H1 (cell line): ENCODE results near the gene METRN. TPM values are rescaled to one million over a fixed set of nuclear protein-coding genes. Genes with fewer than 3 reads are reported as not detected.

Experiments
- EP300 ChIP-seq, 2 experiments: IDR thresholded peaks; 1 replicate in 1 of 2; 2 replicates in 1 of 2; pipeline ENCODE4 v1.6.1; 2011 to 2012; ENCODE audit warnings: low read depth in 2 of 2, low read length in 2 of 2, mild to moderate bottlenecking in 2 of 2, borderline replicate concordance in 1 of 2, inconsistent platforms in 1 of 2, moderate library complexity in 1 of 2
- SUZ12 ChIP-seq: fragments of 200-600 bp; sonication (generic); IDR thresholded peaks from 2 replicates; pipeline ENCODE4 v1.6.1; 2012; ENCODE audit warnings: mild to moderate bottlenecking, inconsistent platforms, low read length, moderate library complexity, mixed read lengths
- polyA plus RNA-seq, 7 experiments: library from polyadenylated mRNA; depleted of rRNA in 3 of 7; stranded (reverse) in 5 of 7; unstranded in 2 of 7; fragments of >200 nt in 5 of 7; fragments of 200-250 nt in 2 of 7; gene quantifications; 1 replicate in 5 of 7; 2 replicates in 1 of 7; 4 replicates in 1 of 7; pipeline versions ENCODE4 v1.2.1 to v1.2.3, GENCODE V29; 2011 to 2013; ENCODE audit warnings: missing spikeins in 2 of 7, mixed read lengths in 2 of 7
- total RNA-seq: library from RNA; stranded (reverse); fragmentation: NEBNext Ultra II Directional; extraction: Animal tissue kit (Norgen Biotek cat#: 25700); gene quantifications from 2 replicates; pipeline ENCODE4 v1.2.1, GENCODE V29; 2021
- TF ChIP-seq, protein P1 (sequence below): IDR thresholded peaks from 2 replicates; pipeline ENCODE4 v1.6.1; 2012; ENCODE audit warnings: low read length, inconsistent platforms

The METRN gene
- total and polyA plus RNA-seq, 2 of the 8 experiments (the other 6 are each of a cell fraction or from before 2014, with no cell fraction given), result 18.7 to 25.8 TPM

DNA sequence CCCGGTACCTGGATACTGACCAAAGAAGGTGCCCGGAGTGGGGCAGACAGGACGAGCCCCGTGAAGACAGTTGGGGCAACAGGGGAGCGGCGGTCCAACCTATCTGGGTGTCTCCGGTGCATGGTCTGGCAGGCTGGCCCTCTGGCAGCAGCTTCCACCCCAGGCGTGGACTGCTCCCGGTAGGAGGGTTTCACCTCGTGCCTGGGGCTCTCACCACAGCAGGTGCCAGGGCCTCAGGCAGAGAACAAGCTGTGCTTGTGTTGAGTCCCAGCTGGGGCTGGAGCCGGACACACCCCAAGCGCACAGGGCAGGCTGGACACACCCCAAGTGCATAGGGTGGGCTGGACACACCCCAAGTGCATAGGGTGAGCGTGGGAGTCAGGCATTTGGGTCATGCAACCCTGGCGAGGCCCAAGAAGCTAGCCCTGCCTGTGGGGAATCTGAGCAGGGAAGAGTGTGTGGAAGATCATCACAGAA is 7.8 kb upstream of the METRN start (continued):
- TF ChIP-seq EP300 (IDR thresholded peaks at IDR 0.05; ENCODE audit: borderline replicate concordance in 1 of 2, low read depth in 2 of 2, low read length in 2 of 2), result no peak
- no peak for TF ChIP-seq SUZ12
- TF ChIP-seq, protein P1, sequence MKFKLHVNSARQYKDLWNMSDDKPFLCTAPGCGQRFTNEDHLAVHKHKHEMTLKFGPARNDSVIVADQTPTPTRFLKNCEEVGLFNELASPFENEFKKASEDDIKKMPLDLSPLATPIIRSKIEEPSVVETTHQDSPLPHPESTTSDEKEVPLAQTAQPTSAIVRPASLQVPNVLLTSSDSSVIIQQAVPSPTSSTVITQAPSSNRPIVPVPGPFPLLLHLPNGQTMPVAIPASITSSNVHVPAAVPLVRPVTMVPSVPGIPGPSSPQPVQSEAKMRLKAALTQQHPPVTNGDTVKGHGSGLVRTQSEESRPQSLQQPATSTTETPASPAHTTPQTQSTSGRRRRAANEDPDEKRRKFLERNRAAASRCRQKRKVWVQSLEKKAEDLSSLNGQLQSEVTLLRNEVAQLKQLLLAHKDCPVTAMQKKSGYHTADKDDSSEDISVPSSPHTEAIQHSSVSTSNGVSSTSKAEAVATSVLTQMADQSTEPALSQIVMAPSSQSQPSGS, result no peak
